A673 (cell line): ENCODE data around the gene TLCD3B. TPM values are rescaled to one million over a fixed set of nuclear protein-coding genes. Genes with fewer than 3 reads are reported as not detected.
A peak's percentile ranks its signal among the peaks of the same experiment; 100 is the strongest.

Experiments
- BruUV-seq: library from RNA; stranded (reverse); fragments of 400-500 nt; replicated peaks from 2 replicates; lab custom pipeline; 2021; lab: Mats Ljungman, UMichigan
- CTCF ChIA-PET: fragments of 300-600 bp; sonication (Branson Sonifier 250); formaldehyde crosslinking; loops from one replicate; lab custom pipeline; 2022; ENCODE audit warnings: antibody characterized with exemption; lab: Charles Lee
- POLR2A ChIA-PET: fragments of 300-600 bp; sonication (Branson Sonifier 250); formaldehyde crosslinking; loops from one replicate; lab custom pipeline; 2022; ENCODE audit warnings: antibody characterized with exemption; ENCODE audit not compliant: low non-redundant PET; lab: Charles Lee
- DNase-seq: peaks from one replicate; pipeline ENCODE4 v3.0.0-alpha.2; 2015; ENCODE audit warnings: low spot score
- H3K27ac ChIP-seq: fragments of 200-600 bp; sonication (generic); 2 replicates; pipeline ENCODE4 v1.5.1; 2016; ENCODE audit warnings: mixed run types, low read depth, mild to moderate bottlenecking, mixed read lengths, antibody characterized with exemption, low read length; ENCODE audit not compliant: poor library complexity, severe bottlenecking
- H3K27me3 ChIP-seq: fragments of 200-600 bp; sonication (generic); replicated peaks from 2 replicates; pipeline ENCODE4 v1.6.1; 2017; ENCODE audit warnings: mixed run types, low read depth, mild to moderate bottlenecking, mixed read lengths, antibody characterized with exemption, low read length; ENCODE audit not compliant: insufficient read depth, poor library complexity
- H3K36me3 ChIP-seq: fragments of 200-600 bp; sonication (generic); 2 replicates; pipeline ENCODE4 v1.6.1; 2016; ENCODE audit warnings: mixed run types, mild to moderate bottlenecking, mixed read lengths, antibody characterized with exemption, low read length; ENCODE audit not compliant: insufficient read depth, poor library complexity, severe bottlenecking
- H3K4me1 ChIP-seq: fragments of 200-600 bp; sonication (generic); 2 replicates; pipeline ENCODE4 v1.6.1; 2017; ENCODE audit warnings: mixed run types, mild to moderate bottlenecking, mixed read lengths, antibody characterized with exemption, low read length; ENCODE audit not compliant: insufficient read depth, poor library complexity, severe bottlenecking
- H3K4me3 ChIP-seq: fragments of 200-600 bp; sonication (generic); 2 replicates; pipeline ENCODE4 v1.5.1; 2016; ENCODE audit warnings: low read depth, mixed run types, mild to moderate bottlenecking, mixed read lengths, low read length; ENCODE audit not compliant: poor library complexity, severe bottlenecking
- H3K9me3 ChIP-seq: fragments of 200-600 bp; sonication (generic); 2 replicates; pipeline ENCODE4 v1.6.1; 2016; ENCODE audit warnings: mixed run types, low read depth, mild to moderate bottlenecking, mixed read lengths, antibody characterized with exemption, low read length; ENCODE audit not compliant: poor library complexity, severe bottlenecking
- CTCF ChIP-seq: fragments of 300-800, 200-600 bp; sonication (generic); conservative IDR thresholded peaks from 2 replicates; pipeline ENCODE4 v1.5.1; 2017; ENCODE audit warnings: low read depth, mild to moderate bottlenecking, antibody characterized with exemption, low read length, moderate library complexity, mixed read lengths
- EZH2 ChIP-seq: fragments of 200-600 bp; sonication (generic); IDR thresholded peaks from 2 replicates; pipeline ENCODE4 v1.6.1; 2017; ENCODE audit warnings: borderline replicate concordance, low read depth, mild to moderate bottlenecking, mixed read lengths, antibody characterized with exemption, low read length; ENCODE audit not compliant: poor library complexity, severe bottlenecking
- intact Hi-C: fragments of 100-400 bp; cut with micrococcal nuclease; formaldehyde crosslinking; loops from one replicate; pipeline ENCODE4 v1.10.0; 2022; ENCODE audit not compliant: unreplicated experiment
- total RNA-seq: library from RNA; stranded (reverse); gene quantifications from 2 replicates; pipeline ENCODE4 v1.2.3, GENCODE V29; 2021

TLCD3B gene
- total RNA-seq, 1 experiment from 2014 or later: 1.9 TPM

- ChIA-PET POLR2A (no interaction called here), CTCF (interaction anchor here (0.7 kb wide), 1 partner anchor 41 kb away, joined by 3 read pairs; no protein-coding TSS in a partner anchor)
- TF ChIP-seq CTCF (no peak), EZH2 (no peak)
- Histone ChIP-seq H3K27me3 (no peaks in the 10 kb centered on the region), H3K9me3 (no peaks in the 10 kb centered on the region), H3K4me3 (no peak overlapping the region), H3K36me3 (peaks cover 65% of the 10 kb centered on the region), H3K27ac (no peak overlapping the region), H3K4me1 (peaks cover 31% of the 10 kb centered on the region)
- intact Hi-C loops: no loop called here
- BruUV-seq: no TSS peak
- DNase-seq: no peak
These were observed 39.4 kb upstream of the TLCD3B start for GRCh38 chr16:30070490-30070889.

GRCh38 chr16:30069611-30070462 is 38.8 kb upstream of the TLCD3B start:
- Histone ChIP-seq H3K4me3 (no peak overlapping the region), H3K9me3 (no peaks in the 10 kb centered on the region), H3K36me3 (peaks cover 65% of the 10 kb centered on the region), H3K27ac (no peak overlapping the region), H3K4me1 (peaks cover 28% of the 10 kb centered on the region), H3K27me3 (no peaks in the 10 kb centered on the region)
- ChIA-PET POLR2A (interaction anchor here (0.8 kb wide), 1 partner anchor 12 kb away, joined by 4 read pairs; no protein-coding TSS in a partner anchor), CTCF (interaction anchor here (0.7 kb wide), 1 partner anchor 42 kb away, joined by 3 read pairs; no protein-coding TSS in a partner anchor)
- no TSS peak for BruUV-seq
- DNase-seq: peak; percentile 56
- intact Hi-C loops: loop anchor here (10.0 kb wide), 1 partner anchor 625 kb away; the partner anchor contains the start of gene SRCAP
- TF ChIP-seq EZH2 (no peak), CTCF (no peak)

- peak overlapping the region; percentile 6 for H3K27ac ChIP-seq
- POLR2A ChIA-PET: interaction anchor here (0.8 kb wide), 1 partner anchor 11 kb away, joined by 4 read pairs; no protein-coding TSS in a partner anchor
These were observed 37.9 kb upstream of the TLCD3B start for GRCh38 chr16:30068750-30069610.

More at GRCh38 chr16:30068750-30069610, 37.9 kb upstream of the TLCD3B start:
- Histone ChIP-seq H3K9me3 (no peaks in the 10 kb centered on the region), H3K27me3 (no peaks in the 10 kb centered on the region), H3K36me3 (peaks cover 65% of the 10 kb centered on the region), H3K4me1 (peaks cover 32% of the 10 kb centered on the region), H3K4me3 (no peak overlapping the region)
- intact Hi-C loops: loop anchor here (10.0 kb wide), 1 partner anchor 626 kb away; the partner anchor contains the start of gene SRCAP
- BruUV-seq: no TSS peak
- TF ChIP-seq EZH2: no peak
- TF ChIP-seq CTCF: peak; percentile 56
- DNase-seq: peak; percentile 54
- CTCF ChIA-PET: no interaction called here
